Coronary artery (tissue), 2 donors: ENCODE measurements around the gene SNX5.
A peak's percentile ranks its signal among the peaks of the same experiment; 100 is the strongest.

Experiments used
- DNase-seq: peaks from one replicate; pipeline ENCODE4 v3.0.0-alpha.2; 2017; ENCODE audit warnings: low spot score
- H3K27ac ChIP-seq, 2 donors: fragments of 200-600 bp; sonication (generic); one replicate each; pipeline ENCODE4 v1.5.1; 2016 to 2019
- H3K4me3 ChIP-seq: fragments of 200-600 bp; sonication (generic); 2 replicates; pipeline ENCODE4 v1.5.1; 2016; ENCODE audit warnings: mild to moderate bottlenecking, moderate library complexity
- TF ChIP-seq, protein P1 (sequence below): fragments of 200-600 bp; sonication (generic); IDR thresholded peaks from one replicate; pipeline ENCODE4 v1.5.1; 2019; ENCODE audit warnings: antibody characterized with exemption

Gene SNX5

GRCh38 chr20:17928211-17928611 lies 40.4 kb downstream of the SNX5 start:
- Histone ChIP-seq H3K4me3 (no peak overlapping the region), H3K27ac (peak overlapping the region in 1 of 2 donors; percentile 50)
- DNase-seq, result no peak
- TF ChIP-seq, protein P1, sequence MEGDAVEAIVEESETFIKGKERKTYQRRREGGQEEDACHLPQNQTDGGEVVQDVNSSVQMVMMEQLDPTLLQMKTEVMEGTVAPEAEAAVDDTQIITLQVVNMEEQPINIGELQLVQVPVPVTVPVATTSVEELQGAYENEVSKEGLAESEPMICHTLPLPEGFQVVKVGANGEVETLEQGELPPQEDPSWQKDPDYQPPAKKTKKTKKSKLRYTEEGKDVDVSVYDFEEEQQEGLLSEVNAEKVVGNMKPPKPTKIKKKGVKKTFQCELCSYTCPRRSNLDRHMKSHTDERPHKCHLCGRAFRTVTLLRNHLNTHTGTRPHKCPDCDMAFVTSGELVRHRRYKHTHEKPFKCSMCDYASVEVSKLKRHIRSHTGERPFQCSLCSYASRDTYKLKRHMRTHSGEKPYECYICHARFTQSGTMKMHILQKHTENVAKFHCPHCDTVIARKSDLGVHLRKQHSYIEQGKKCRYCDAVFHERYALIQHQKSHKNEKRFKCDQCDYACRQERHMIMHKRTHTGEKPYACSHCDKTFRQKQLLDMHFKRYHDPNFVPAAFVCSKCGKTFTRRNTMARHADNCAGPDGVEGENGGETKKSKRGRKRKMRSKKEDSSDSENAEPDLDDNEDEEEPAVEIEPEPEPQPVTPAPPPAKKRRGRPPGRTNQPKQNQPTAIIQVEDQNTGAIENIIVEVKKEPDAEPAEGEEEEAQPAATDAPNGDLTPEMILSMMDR, result no peak

DNA sequence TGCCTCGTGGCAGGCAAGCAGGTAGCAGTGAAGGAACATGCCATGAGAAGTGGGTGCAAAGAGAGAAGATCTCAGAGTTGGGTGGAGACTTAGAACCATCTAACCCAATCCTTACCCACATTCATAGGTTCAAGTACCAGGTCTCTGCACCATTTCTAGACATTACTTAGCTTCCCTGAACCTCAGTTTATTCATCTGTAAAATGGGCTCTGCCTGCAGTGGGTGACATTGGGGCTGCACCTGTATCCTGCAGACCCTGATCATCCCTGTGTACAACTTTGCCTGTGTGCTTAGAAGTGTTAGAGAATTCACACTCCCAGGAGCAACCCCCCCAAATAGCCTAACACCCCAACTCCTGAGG lies 42.7 kb downstream of the SNX5 start:
- no peak for DNase-seq
- Histone ChIP-seq H3K27ac (no peak overlapping the region), H3K4me3 (no peak overlapping the region)
- TF ChIP-seq, protein P1, result no peak

DNA sequence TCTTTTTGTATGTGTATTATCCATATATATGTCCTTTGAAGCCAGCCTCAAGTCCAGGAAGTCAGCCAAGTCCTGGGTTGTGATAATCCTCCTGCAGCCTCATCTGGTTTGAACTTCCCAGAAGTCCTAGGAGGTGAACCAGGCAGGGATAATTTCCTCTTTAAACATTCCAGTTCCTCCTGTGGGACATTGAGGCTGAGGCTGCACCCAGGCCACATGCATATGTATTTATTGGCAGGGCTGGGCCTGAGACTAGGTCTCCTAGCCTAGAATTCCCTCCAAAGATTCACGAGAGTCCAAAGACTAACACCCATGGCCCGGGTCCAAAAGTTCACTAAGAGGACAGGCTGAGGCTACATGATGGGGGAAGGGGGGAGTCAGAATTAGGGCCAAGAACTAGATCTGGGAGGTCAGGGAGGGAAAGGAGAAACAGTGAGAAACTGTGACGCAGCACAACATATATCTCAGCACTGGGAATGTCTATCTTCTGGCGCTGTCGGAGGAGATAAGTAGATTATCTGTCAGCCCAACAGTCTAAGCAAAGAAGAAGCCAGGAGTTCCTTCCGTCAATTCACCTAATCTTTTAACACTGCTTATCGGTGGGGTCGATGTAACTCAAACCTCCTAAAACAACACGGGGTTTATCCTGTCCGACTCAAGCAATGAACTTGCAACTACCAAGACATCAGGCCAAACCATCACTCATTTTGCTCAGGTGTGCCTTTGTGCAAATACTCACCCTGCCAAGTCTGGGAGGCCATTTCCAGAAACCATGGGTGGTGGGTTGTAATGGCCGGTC lies 43.3 kb downstream of the SNX5 start:
- no peak overlapping the region for H3K4me3 ChIP-seq
- no peak for DNase-seq
- no peak overlapping the region for H3K27ac ChIP-seq
- TF ChIP-seq, protein P1, result no peak

DNA sequence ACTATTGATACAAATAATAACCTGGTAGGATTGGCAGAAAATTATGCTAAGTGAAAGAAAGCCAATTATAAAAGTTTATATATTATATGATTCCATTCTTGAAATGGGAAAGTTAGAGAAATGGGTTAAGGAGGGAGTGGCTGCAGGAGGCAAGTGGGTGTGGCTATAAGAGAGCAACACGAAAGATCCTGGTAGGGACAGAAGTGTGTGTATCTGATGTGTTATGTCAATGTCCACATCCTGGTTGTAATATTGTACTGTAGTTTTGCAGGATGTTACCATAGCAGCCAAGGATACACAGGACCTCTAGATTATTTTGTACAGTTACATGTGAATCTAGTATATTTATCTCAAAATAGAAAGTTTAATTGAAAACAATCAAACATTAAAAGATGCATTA lies 46.8 kb downstream of the SNX5 start:
- no peak for DNase-seq
- TF ChIP-seq, protein P1, result no peak
- H3K27ac ChIP-seq, result no peak overlapping the region
- no peak overlapping the region for H3K4me3 ChIP-seq

DNA sequence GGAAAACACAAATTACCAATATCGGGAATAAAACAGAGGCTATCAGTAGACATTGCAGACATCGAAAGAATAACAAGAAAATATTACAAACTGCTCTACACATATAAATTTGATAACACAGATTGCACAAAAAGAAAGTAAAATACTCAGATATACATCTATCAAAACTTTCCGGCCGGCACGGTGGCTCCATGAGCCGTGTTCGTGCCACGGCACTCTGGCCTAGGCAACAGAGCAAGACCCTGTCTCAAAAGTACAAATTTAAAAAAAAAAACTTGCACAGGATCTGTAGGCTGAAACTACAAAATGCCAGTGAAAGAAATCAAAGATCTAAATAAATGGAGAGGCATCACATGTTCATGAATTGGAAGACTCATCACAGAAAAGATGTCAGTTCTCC lies 49.4 kb downstream of the SNX5 start:
- TF ChIP-seq, protein P1, result no peak
- H3K4me3 ChIP-seq, result no peak overlapping the region
- no peak overlapping the region for H3K27ac ChIP-seq
- DNase-seq, result no peak

DNA sequence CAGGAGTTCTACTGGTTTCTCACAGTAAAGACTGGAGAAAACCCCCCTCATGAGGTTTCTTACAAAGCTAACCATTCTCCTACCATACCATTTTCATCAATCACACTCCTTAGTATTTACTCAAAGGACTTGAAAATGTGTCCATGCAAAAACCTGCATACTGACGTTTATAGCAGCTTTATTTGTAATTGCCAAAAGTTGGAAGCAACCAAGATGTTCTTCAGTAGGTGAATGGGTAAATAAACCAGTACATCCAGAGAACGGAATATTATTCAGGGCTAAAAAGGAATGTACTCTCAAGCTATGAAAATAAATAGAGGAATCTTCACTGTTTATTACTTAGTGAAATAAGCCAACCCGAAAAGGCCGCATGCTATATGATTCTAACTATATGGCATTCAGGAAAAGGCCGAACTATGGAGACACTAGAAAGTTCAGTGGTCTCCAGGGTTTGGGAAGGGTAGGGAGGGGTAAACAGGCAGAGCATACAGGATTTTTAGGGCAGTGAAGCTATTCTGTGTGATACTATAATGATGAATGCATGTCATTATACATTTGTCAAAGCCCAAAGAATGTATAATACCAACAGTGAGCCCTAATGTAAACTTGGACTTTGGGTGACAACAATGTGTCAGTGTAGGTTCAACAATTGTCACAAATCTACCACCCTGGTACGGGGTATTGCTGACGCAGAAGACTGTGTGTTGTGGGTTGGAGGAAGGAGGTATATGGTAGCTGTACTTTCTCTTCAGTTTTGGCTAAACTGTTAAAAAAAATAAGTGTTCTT lies 50.6 kb downstream of the SNX5 start:
- TF ChIP-seq, protein P1, result no peak

More for the DNA sequence above, 50.6 kb downstream of the SNX5 start:
- no peak overlapping the region for H3K4me3 ChIP-seq
- H3K27ac ChIP-seq, result no peak overlapping the region
- no peak for DNase-seq
